ENCODE measurements around the gene GIT1.

GRCh38 chr17:29555840-29556239, 33.6 kb downstream of the GIT1 start:
- TF ChIP-seq CTCF (conservative IDR thresholded peaks at IDR 0.05 in 1 of 2, IDR thresholded peaks at IDR 0.05 in 1 of 2; ENCODE audit: low read depth in 1 of 2, low read length in 2 of 2) (no peak), EZH2 (IDR thresholded peaks at IDR 0.05; ENCODE audit: low read length, missing control alignments) (no peak)

All from fibroblast of lung (primary cell).